GM18508 (cell line): ENCODE data around the gene KIF26B.
"Not testable (repeated sequence)": the region's sequence is repeated elsewhere in the genome, so short reads cannot be mapped to it uniquely, and the experiment has no call there.

ENCODE experiments used
- ATAC-seq: cut with Tn5 transposase; IDR thresholded peaks from one replicate; pipeline ENCODE4 v1.9.1; 2021; ENCODE audit warnings: moderate number of reproducible peaks; ENCODE audit not compliant: insufficient read depth, unreplicated experiment

Gene KIF26B

GRCh38 chr1:245401881-245402587, 247.2 kb downstream of the KIF26B start:
- ATAC-seq, result no peak

DNA sequence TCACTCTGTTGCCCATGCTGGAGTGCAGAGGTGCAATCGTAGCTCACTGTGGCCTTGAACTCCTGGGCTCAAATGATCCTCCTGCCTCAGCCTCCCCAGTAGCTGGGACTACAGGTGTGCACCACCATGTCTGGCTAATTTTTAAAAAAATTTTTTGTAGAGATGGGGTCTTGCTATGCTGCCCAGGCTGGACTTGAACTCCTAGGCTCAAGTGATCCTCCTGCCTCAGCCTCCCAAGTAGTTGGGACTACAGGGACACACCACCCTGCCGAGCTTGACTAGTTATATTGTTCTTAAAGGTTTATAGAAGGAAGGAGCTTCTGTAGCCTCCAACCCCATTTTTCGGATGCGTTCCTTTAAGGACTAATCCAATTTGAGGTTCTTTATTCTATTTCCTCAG, 248.2 kb downstream of the KIF26B start:
- not testable (repeated sequence) for ATAC-seq

- ATAC-seq, result no peak
These were observed 249.7 kb downstream of the KIF26B start for GRCh38 chr1:245404527-245404926.

DNA sequence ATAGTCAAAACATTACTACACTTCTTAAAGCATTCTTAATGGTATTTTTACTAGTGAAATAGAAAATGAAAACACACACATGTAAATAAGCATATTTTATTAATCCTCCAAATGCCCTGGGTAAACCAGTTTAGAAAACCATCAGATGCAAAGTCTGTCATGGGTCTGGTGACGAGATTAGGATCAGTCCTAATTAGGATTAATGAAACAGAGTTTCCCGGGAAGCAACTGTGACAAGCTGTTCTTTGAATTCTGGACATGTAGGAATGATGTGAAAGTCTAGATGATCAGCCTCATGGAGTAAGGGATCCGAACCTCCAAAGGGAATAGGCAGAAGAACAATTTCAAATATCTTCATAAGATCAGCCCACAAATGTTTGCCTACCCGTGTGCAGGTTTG, 250.2 kb downstream of the KIF26B start:
- no peak for ATAC-seq

DNA sequence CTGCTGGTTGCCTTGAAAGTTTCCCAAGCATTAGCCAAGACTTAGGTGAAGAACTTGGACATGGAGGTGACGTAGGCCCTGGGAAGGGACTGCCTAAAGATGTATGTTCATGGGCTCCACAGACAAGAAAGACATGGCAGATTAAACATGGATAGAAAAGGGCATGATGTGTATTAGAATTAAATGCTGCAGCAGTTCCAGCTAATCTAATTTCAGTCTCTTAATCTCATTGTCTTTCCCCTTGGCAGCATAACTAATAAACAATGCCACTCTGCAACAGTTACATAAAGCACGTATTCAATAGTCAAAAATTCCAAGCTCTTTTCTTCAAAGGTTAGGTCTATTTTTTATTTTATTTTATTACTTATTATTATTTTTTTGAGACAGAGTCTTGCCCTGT, 251.6 kb downstream of the KIF26B start:
- no peak for ATAC-seq

DNA sequence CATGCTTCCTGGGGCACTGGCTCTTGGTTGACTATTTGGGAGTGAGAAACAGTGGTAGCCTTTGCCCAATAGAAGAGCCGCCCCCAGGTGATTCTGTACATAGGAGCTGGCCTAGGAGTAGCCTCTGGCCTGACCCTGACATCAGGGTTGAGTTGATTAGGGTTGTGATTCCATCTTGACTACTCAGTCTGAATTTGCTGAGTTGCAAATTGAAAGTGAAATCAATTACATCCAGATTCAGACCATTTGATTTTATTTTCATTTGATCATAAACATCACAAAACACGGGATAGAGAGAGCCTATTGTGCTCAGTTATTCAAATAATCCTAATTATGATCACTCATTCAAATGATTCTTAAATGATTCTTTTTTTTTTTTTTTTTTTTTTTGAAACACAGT, 253.2 kb downstream of the KIF26B start:
- ATAC-seq, result no peak

- ATAC-seq, result no peak
These were observed 254.8 kb downstream of the KIF26B start for GRCh38 chr1:245409341-245410195.

GRCh38 chr1:245411245-245412036, 256.7 kb downstream of the KIF26B start:
- no peak for ATAC-seq

- ATAC-seq, result no peak
These were observed 257.5 kb downstream of the KIF26B start for GRCh38 chr1:245412306-245412705.

DNA sequence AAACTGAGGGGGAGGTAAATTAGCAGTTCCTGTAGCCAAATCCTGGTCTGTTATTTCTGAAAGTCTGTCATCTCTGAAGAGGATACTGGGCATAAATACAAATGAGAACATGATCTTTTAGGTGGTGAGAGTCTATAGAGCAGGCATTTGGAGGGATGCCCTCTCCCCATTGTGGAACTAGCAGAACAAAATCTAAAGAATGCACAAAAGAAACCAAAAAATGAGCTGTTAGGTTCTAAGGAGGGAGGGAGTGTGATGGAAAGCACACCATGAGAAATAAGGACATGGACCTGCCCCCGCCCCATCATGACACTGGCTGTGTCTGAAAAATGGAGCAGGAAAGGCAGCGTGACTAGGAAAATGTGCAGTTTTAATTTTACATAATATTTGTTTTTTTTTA, 262.0 kb downstream of the KIF26B start:
- ATAC-seq, result no peak

DNA sequence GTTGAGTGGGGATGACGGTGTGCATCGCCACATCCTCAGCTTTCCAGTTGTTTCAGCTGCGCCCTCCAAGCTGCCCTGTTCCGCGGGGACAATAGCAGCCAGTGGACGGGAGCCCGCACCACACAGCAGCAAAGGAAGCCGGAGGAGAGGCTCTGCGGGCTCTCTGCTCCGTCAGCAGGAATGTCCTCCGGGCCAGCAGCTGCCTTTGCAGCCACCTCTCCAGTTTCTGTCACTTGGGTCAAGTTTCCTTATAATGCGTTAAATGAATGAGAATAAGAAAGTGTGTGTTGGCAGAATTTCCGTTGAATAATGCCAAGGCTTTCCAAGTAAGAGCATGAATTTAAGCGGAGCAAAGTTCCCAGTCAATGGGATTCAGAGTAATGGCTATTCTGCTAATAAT, 263.3 kb downstream of the KIF26B start:
- no peak for ATAC-seq

DNA sequence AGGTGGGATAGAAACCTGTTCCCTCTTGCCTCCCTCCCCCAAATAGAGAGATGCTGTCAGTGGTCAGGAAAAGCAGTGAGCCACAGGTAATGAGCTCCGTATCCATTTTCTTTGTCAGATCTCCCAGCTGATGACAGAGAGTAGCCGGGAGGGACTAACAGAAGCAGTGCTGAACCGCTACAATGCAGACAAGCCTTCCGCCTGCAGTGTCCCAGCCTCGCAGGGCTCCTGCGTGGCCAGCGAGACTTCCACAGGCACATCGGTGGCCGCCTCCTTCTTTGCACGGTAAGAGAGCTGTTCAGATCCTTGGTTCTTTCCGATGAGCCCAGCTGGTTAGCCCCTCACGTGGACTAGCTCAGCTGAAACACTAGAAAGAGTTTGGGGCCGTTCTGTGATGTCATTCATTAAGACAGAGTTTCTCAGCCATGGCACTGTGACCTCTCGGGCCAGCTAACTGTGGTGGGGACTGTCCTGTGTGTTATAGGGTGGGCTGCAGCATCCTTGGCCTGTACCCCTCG, 264.7 kb downstream of the KIF26B start:
- no peak for ATAC-seq

- no peak for ATAC-seq
These were observed 265.2 kb downstream of the KIF26B start for GRCh38 chr1:245419989-245420388.

- no peak for ATAC-seq
These were observed 266.1 kb downstream of the KIF26B start for GRCh38 chr1:245420926-245421325.

- ATAC-seq, result no peak
These were observed 273.9 kb downstream of the KIF26B start for GRCh38 chr1:245428681-245429080.

GRCh38 chr1:245431706-245432105, 276.9 kb downstream of the KIF26B start:
- no peak for ATAC-seq

DNA sequence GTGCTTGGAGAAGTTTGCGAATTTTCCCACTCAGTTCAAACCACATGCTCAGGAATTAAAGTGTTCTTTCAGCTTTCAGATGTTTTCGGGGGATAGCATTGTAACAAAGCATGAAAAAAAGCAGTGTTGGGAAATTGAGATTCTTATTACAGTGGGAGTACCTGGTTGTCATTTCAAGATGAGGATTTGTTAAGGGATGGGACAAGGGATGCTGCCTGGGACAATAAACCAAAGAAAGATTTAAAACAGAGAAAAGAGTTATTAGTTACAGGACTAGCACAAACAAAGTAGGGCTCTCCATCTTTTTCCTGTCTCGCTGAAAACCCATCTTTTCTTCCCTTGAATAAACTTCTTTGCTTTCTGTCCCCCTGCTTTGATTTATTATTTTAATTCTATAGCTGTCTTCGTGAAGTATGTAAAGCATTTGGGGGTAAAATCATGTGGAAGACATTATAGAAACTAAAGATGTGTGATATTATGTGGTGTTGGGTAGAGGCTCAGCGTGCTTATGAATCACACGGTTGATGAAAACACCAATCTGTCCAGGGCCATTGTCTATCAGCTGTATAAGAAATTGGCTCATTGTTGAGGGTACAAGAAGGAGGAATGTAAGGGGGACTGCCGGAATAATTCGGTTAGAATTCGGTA, 277.6 kb downstream of the KIF26B start:
- ATAC-seq, result no peak

DNA sequence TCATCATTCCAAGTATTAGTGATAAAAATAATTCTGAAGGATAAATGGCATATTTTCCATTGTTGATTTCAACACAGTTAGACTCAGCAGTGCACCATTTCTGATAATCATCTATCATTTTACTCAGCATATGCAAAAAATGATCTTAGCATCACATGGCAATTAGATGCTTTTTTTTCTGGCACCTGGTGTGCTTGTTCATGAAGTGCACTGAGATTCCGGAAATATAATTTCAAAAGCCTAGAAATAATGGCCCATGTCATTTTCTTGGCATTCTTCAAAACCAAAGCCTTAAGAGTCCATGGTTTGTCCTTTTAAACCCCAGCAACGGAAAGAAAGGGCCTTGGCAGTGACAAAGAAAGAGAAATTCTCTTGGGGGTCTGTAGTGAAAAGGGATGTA, 278.8 kb downstream of the KIF26B start:
- ATAC-seq, result no peak

DNA sequence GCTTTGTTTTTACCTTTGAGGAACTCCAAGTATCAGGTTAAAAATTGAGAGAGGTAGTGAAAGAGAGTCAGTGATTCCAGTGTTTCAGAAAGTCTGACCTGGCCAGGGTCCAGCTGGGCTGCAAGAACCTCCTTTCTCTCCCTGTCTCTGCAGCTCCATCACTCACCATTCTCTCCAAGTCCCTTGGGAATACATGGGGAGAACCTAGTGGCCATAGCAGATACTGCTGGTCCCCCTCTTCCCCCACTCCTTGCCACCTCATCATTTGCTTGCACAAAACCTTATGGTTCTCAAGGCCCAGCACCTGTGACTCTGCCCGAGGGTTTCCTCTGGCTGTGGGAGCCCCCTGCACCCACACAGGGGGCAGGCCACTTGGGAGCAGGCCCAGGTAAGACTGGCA, 279.5 kb downstream of the KIF26B start:
- no peak for ATAC-seq

DNA sequence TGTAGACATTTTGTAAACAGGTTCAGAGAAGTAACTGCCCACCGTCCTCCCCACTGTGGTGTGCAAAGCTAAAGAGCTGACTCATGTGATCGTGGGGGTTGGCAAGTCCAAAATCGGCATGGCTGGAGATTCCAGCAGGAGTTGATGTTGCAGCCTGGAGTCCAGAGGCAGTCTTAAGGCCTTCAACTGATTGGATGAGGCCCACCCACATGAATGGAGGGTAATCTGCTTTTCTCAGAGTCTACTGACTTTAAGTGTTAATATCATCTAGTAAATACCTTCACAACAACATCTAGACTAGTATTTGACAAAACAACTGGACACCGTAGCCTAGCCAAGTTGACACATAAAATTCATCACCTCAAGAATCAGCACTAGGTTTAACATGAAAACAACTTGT, 281.6 kb downstream of the KIF26B start:
- no peak for ATAC-seq
